NT2/D1 (cell line): Measurements from ENCODE around the gene CLDN5.

ENCODE experiments used
- DNase-seq: peaks from one replicate; pipeline ENCODE4 v3.0.0-alpha.2; 2011; ENCODE audit warnings: low read depth, low spot score
- H3K27me3 ChIP-seq: 2 replicates; pipeline ENCODE4 v1.6.0; 2011; ENCODE audit warnings: mild to moderate bottlenecking; ENCODE audit not compliant: insufficient read length, insufficient read depth
- H3K36me3 ChIP-seq: 2 replicates; pipeline ENCODE4 v1.6.1; 2011; ENCODE audit warnings: mild to moderate bottlenecking, low read length, mixed read lengths; ENCODE audit not compliant: insufficient read depth, insufficient read length
- H3K4me1 ChIP-seq: 2 replicates; pipeline ENCODE4 v1.5.1; 2011; ENCODE audit not compliant: insufficient read depth, insufficient read length
- H3K4me3 ChIP-seq: 2 replicates; pipeline ENCODE4 v1.5.1; 2011; ENCODE audit warnings: low read depth; ENCODE audit not compliant: insufficient read length
- H3K9ac ChIP-seq: 2 replicates; pipeline ENCODE4 v1.6.0; 2011; ENCODE audit warnings: low read depth; ENCODE audit not compliant: insufficient read length
- H3K9me3 ChIP-seq: 2 replicates; pipeline ENCODE4 v1.5.1; 2011; ENCODE audit warnings: mild to moderate bottlenecking, low read length; ENCODE audit not compliant: insufficient read depth
- SUZ12 ChIP-seq: IDR thresholded peaks from 2 replicates; pipeline ENCODE4 v1.6.1; 2011; ENCODE audit not compliant: insufficient read length, insufficient read depth; ENCODE audit errors: extremely low read depth
- YY1 ChIP-seq: IDR thresholded peaks from 2 replicates; pipeline ENCODE4 v1.6.1; 2011; ENCODE audit not compliant: insufficient read length, insufficient read depth
- ZNF274 ChIP-seq: IDR thresholded peaks from 2 replicates; pipeline ENCODE4 v1.6.1; 2011; ENCODE audit warnings: mild to moderate bottlenecking, low read depth, low read length

CLDN5 gene

DNA sequence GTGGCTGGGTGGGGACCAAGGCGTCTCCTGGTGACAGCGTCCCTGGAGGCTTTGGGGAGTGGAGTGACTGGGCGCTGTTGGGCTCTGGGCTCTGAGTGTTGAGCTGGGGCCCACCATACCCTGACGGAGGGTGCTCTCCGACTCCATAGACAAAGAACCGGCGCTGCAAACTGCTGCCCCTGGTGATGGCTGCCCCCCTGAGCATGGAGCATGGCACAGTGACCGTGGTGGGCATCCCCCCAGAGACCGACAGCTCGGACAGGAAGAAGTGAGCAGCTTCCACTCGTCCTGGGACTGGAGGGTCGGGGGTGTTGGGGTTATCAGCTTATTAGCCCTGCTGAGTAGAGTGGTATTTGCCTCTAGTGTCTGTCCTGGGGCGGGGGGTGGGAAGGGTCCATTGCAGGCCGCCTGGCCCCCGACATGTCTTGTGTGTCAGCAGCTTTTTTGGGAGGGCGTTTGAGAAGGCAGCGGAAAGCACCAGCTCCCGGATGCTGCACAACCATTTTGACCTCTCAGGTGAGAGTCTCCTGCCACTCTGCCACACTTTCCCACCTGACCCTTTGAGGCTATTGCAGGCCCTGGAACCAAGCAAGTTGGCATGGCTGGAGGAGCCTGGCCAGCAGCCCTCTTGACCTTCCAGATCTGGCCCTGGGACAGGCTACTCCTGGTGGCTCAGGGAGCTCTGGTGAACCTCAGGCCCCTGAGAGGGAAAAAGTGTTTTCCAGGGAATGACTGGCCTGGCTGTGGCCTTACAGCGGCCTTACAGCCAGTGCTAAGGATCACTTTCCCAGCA lies 7.6 kb downstream of the CLDN5 start:
- Histone ChIP-seq H3K36me3 (peaks cover 73% of the 10 kb centered on the region), H3K27me3 (no peaks in the 10 kb centered on the region)

DNA sequence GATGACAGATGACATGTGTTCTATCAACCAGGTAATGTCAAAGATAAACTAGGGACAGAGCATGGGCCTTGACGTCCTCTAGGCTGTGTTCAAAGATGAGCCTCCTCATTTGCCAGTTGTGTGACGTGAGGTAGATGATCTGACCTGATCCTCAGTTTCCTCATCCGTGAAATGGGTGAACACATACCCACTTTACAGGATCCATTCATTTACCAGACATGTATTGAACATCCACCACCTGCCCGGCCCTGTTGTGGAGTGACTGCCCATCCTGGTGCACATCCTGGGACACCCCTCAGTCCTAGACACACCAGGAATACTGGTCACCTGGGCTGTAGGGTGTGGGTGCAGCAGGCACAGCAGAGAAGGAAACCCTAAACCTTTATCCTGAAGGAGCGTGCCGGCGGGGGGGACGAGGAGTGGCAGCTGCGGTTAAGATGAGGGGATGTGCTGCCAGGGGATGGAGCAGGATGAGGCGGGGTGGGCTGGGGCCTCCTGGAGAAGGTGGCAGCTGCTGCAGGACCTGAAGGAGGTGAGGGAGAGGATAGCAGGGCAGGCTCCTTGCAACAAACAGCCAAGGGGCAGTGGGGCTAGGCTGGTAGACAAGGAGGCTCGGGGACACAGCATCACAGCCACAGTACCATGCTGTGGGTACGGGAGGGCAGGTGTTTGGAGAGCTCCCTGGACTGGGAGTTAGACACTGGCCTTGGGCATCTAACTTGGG lies 8.4 kb downstream of the CLDN5 start:
- Histone ChIP-seq H3K4me3 (no peak overlapping the region), H3K36me3 (peaks cover 74% of the 10 kb centered on the region), H3K9ac (no peak overlapping the region), H3K9me3 (no peaks in the 10 kb centered on the region), H3K4me1 (no peaks in the 10 kb centered on the region), H3K27me3 (no peaks in the 10 kb centered on the region)
- no peak for DNase-seq
- TF ChIP-seq ZNF274 = no peak
- no peak for TF ChIP-seq YY1
- TF ChIP-seq SUZ12 = no peak

More for the DNA sequence above, 7.6 kb downstream of the CLDN5 start:
- Histone ChIP-seq H3K4me3 (no peak overlapping the region), H3K9me3 (no peaks in the 10 kb centered on the region), H3K9ac (no peak overlapping the region), H3K4me1 (no peaks in the 10 kb centered on the region)
- TF ChIP-seq YY1 (no peak), ZNF274 (no peak), SUZ12 (no peak)
- no peak for DNase-seq

DNA sequence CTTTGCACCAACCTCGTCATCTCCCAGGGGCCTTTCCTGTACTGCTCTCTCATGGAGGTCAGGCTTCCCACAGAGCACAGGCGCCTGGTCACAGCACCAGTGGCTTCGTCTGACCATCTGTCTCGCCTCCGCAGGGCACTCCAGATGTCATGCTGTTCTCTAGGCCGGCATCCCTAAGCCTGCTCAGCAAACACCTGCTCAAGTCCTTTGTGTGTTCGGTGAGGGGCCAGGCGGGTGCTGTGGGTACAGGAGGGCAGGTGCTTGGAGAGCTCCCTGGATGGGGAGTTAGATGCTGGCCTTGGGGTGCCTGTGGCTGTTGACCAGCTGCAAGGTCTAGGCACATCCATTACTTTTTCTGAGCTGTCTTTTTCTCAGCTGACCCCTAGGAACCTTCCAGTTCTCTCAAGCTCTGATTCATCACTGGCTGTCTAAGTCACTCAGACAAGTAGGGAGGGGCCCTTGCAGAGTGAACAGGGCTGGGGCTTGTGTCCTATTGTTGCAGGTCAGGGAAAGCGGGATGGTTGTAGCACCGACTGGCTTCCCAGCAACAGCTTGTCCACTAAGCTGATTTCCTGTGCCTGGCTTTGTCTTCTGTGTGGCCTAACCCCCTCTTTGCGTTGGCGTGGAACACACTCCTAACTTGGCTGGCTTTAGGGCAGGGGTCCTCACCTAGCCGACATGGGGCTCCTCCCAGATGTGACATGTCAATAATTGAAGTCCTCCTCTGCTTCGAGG lies 9.2 kb downstream of the CLDN5 start:
- peaks cover 73% of the 10 kb centered on the region for H3K36me3 ChIP-seq
- no peaks in the 10 kb centered on the region for H3K9me3 ChIP-seq
- TF ChIP-seq SUZ12 (no peak), ZNF274 (no peak), YY1 (no peak)
- H3K4me1 ChIP-seq = no peaks in the 10 kb centered on the region
- H3K4me3 ChIP-seq = no peak overlapping the region
- no peaks in the 10 kb centered on the region for H3K27me3 ChIP-seq
- no peak overlapping the region for H3K9ac ChIP-seq
- no peak for DNase-seq

DNA sequence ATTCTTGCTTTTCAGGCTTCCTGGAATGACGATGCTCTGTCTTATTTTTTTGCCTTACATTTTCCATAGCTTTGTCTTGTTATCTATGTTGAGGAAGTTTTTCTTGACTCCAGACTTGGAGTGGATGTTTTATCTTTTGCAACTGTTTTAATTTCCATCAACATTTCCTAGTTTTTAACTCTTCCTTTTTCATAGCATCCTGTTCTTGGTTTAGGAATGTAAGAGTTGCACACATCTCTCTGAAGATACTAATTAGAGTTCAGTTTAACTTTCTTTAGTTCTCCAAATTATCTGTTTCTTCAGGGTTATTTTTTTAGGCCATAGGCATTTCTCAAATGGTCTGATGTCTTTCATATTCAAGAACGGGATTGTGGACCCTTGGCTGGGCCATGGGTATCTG lies 10.4 kb downstream of the CLDN5 start:
- no peaks in the 10 kb centered on the region for H3K4me1 ChIP-seq
- H3K27me3 ChIP-seq = no peaks in the 10 kb centered on the region
- H3K9ac ChIP-seq = no peak overlapping the region
- DNase-seq = no peak
- no peak overlapping the region for H3K4me3 ChIP-seq
- H3K36me3 ChIP-seq = peaks cover 71% of the 10 kb centered on the region
- H3K9me3 ChIP-seq = no peaks in the 10 kb centered on the region
- TF ChIP-seq YY1 (no peak), SUZ12 (no peak), ZNF274 (no peak)

DNA sequence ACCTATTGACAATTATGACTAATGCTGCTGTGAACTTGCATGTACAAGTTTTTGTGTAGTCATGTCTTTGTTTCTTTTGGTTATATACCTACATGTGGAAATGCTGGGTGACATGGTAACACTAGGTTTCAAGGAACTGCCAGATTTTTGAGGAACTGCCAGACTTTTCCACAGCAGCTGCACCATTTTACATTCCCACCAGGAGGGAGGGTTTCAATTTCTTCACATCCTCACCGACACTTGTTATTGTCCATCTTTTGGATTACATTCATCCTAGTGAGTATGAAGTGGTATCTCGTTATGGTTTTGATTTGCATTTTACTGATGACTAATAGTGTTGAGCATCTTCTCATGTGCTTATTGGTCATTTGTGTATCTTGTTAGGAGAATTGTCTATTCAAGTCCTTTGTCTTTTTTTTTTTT lies 13.3 kb downstream of the CLDN5 start:
- Histone ChIP-seq H3K4me1 (no peaks in the 10 kb centered on the region), H3K9ac (no peak overlapping the region), H3K9me3 (no peaks in the 10 kb centered on the region), H3K4me3 (no peak overlapping the region), H3K27me3 (no peaks in the 10 kb centered on the region), H3K36me3 (peaks cover 66% of the 10 kb centered on the region)
- TF ChIP-seq ZNF274 (no peak), YY1 (no peak), SUZ12 (no peak)
- no peak for DNase-seq

DNA sequence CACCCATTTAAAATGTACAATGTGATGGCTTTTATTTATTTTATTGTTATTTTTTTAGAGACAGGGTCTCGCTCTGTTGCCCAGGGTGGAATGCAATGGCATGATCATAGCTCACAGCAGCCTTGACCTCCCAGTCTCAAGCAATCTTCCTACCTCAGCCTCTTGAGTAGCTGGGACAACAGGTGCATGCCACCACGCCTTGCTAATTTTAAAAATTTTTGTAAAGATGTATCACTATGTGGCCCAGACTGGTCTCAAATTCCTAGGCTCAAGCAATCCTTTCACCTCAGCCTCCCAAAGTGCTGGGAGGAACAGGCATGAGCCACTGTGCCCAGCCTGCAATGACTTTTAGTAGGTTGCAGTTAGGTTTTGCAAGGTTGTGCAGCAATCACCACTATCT lies 14.3 kb downstream of the CLDN5 start:
- H3K9ac ChIP-seq = no peak overlapping the region
- no peaks in the 10 kb centered on the region for H3K9me3 ChIP-seq
- no peak for TF ChIP-seq SUZ12
- TF ChIP-seq YY1 = no peak
- TF ChIP-seq ZNF274 = no peak
- no peak for DNase-seq
- no peak overlapping the region for H3K4me3 ChIP-seq
- H3K4me1 ChIP-seq = no peaks in the 10 kb centered on the region
- H3K27me3 ChIP-seq = no peaks in the 10 kb centered on the region
- peaks cover 66% of the 10 kb centered on the region for H3K36me3 ChIP-seq

DNA sequence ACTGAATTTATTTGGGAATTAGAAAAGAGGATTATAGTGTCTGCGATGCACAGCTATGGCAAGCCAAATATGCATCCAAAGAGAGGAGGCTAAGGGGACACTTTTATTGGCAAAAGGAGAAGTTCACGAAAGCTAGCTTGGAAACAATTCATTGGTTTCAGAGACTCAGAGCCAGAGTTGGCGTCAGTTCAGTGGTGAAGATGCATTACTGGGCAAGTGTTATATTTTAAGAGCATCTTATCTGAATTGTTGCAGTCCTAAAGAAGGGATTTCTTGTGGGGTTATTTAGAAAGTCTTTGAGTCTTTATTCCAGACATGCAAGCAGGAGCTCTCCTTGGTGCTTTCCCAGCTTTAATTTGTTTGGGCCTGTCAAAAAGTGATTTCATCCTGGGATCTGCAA lies 15.0 kb downstream of the CLDN5 start:
- Histone ChIP-seq H3K9me3 (no peaks in the 10 kb centered on the region), H3K27me3 (no peaks in the 10 kb centered on the region), H3K36me3 (peaks cover 61% of the 10 kb centered on the region), H3K4me1 (no peaks in the 10 kb centered on the region), H3K9ac (no peak overlapping the region), H3K4me3 (no peak overlapping the region)
- TF ChIP-seq YY1 (no peak), SUZ12 (no peak), ZNF274 (no peak)
- DNase-seq = no peak
